ENCODE results near the gene SOWAHB.
"Not testable (repeated sequence)": the region's sequence is repeated elsewhere in the genome, so short reads cannot be mapped to it uniquely, and the experiment has no call there.

The SOWAHB gene

DNA sequence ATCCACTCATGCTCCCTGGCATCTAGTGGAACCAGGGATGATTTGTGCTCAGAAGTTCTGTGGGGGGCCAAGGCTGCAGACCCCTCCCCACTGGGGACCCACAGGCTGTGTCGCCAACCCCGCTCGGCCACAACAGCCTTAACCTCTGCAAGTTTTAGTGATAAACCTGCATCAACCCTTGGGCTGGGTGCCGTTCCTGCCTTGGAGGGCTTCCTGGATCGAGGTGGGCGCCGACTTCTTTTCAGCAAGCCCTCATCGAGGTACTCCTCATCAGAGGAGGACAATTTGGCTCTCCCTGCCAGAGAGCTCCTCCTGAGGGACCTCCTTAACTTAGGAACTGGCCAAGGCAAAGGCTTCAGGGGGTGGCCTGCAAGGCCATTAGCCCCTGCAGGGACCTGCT lies 1.9 kb downstream of the SOWAHB start:
- no peak for DNase-seq

DNA sequence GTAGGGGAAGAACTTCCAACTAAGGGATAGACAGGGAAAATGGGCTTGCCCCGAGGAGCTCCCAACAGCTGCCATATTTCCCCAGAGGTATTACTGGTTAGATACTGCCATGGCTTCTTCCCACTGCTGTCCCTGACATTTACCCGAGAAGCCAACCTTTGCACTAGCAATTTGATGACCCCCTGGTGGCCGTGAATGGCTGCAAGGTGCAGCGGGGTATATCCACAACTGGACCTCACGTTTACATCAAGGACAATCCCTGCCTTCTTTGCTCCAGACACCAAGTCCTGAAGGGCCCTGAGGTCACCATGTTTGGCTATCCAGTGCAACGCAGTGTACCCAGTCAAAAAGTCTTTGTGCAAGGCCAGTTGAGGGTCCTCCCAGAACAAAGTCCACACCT lies 2.3 kb downstream of the SOWAHB start:
- no peak for DNase-seq

DNA sequence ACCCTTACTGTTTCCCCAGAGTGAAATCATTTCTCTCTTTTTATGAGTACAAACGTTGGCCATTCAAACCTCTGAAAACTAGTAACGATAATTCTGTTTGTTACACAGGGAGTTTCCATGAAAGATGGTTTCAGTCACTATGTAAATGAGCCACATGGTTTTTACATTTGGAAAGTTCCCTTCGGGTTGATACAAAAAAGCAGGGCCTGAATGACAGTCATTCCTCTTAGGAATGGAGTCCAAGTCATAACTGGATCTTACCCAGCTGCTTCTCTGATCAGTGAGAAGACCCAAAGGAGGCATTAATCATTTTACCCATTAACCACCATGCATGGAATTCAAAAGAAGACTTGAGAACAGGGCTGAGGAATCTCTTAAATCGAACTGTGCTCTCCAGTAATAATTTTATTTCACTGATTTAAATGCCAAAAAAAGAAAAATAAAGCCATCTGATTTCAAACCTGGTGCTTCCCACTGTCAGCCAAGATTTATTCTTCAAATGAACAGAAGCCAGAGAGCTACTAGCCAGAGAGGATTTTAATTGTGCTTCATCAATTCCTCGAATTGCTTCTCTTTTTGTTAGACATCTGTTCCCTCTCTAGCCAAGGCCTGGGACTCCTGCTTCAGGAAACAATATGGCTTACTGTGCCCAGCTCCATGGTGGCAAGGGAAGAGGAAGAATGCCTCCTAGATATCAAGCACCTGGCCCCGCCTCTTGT lies 3.2 kb downstream of the SOWAHB start:
- no peak for DNase-seq

DNA sequence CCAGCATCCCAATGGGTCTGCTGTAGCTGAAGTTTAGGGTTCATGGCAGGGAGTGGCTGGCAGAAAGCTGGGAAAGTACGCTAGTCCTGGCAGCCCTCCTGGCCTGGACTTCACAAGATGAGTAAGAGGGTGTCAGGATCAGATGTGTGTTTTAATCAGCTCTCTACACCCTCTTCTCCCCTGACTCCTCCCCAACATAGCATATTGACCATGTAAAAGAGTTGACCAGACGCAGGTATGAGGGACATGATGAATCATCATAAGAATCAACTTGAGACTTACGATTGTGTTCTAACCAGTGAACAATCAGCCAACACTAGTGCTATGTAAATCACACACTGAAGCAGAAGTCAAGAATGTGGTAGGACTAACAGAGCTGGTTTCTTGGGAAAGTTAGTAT lies 5.3 kb downstream of the SOWAHB start:
- no peak for DNase-seq

DNA sequence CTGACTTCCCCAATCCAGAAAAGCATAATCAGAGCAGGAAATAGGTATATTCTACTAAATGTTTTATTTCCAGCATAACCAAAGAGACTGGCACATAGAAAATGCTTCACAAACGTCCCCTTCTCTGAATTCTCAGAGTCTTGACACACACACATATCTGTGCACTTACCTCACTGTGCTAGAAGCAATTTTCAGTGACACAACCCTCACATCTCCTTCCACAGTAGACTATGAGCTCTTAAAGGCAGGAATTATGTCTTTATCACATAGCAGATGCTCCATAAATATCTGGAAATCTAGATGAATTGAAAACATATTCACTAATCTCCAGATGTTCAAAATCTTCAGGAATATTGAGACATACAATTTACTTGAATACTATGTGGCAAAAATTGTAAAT lies 5.9 kb downstream of the SOWAHB start:
- DNase-seq, result no peak

DNA sequence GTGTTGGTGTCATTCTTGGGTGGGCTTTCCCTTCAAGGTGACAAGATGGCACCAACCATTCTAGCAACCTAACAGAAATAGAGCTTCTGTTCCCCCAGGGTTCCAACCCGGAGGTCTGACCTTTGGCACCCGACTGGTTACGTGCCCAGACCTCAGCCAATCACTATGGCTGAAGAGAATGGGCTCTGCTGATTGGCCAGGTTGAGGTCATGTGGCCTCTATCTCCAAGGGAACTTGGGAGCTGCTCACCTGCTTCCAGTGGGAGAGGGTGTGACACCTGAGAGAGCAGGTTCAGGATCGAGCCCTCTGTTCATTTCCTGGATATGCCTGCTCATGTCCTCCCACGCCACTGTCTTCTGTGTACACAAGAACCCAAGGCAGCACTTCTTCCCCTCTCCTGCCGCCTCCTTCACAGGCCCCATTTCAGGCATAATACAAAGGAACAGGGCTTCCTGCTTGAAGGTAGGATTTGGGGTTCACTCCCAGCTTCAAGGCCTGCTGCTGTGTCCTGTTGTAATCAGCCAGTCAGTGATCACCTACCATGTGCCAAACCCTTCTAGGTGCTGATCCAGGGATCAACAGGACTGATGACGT lies 11.0 kb downstream of the SOWAHB start:
- DNase-seq, result no peak

DNA sequence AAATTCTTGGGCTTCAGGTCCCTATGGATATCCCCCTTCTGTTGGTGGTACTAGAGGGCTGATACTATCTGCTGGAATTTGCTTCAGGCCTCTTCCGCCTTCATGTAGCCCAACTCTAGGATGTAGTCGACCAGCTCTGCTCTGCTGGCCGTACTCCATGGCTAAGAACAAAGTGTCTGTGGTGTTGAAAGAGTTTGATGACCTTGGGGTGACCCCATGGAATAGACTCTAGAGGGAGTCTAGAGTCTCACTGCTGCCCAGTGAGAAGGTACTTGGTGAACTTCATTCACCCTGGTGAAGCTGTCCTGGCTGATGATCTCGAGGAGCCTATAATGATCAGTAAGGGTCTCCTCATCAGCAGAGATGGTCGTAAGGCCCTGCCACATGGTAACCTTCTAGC lies 11.7 kb downstream of the SOWAHB start:
- no peak for DNase-seq

DNA sequence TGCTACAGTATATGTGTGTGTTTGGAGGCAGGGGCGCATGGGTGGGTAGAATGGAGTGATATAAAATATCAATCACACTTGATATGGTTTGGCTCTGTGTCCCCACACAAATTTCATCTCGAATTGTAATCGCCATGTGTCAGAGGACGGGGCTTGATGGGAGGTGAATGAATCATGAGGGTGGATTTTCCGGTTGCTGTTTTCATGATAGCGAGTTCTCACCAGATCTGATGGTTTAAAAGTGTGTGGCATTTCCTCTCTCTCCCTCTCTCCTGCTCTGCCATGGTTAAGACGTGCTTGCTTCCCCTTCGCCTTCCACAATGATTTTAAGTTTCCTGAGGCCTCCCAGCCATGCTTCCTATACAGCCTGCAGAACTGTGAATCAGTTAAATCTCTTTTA lies 14.8 kb downstream of the SOWAHB start:
- no peak for DNase-seq

DNA sequence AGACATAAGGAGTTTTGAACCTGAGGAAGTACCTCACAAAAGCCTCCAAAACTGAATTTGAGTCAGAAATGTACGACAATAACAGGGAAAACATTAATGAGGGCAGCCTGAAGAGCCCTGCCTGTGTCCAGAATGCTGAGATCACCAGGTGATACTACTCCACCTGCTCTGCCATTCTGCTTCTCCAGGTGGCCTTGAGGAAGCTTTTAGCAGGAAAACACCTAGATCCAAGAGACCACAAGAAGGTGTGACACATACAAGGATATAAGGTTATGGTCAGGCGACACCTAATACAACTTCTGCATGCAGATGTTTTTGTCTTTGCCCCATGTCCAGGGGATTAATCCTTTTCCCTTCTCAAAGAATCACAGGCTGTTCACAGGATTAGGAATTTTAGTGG lies 15.3 kb downstream of the SOWAHB start:
- DNase-seq, result no peak

DNA sequence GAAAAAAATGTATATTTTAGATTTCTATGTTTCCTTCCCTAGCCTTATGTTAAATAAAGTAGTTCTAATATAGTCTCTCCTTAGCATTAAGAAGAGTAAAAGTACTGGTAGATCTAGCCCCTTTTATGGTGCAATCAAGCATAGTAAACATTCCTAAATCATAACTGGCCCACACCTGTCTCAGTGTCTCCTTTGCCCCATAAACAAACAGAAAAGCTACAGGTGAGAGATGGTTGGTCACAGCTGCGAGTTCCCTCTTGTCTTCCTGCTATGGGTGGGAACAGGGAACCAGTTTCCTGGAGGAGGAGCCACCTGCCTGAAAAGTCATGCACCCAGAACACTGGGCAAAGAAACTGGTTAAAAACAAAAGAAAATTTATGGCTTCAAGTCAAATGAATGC lies 16.6 kb downstream of the SOWAHB start:
- DNase-seq, result no peak

DNA sequence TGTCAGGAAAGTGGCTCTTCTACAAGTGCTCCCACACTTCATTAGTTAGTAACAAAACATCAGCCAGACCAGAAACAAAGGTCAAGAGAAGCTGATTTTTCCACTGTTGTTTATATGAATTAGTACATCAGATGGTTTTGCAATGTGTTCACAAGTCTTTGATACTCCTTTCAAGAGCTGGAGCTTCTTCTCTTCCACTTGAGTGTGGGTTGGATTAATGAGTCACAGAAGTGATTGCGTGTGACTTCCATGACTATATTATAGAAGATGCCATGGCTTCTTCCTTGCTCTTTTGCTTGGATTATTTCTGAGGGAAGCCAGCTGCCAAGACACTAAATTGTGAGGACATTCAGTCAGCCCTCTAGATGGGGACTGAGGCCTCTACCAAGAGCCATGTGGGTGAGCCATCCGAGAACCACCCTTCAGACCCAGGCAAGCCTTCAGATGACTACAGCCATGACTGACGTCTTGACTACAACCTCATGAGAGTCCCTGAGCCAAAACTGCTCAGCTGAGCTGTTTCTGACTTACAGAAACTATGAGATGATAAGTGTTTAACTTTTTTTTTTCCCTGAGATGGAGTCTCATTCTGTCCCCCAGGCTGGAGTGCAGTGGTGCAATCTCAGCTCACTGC lies 18.1 kb downstream of the SOWAHB start:
- DNase-seq, result no peak

DNA sequence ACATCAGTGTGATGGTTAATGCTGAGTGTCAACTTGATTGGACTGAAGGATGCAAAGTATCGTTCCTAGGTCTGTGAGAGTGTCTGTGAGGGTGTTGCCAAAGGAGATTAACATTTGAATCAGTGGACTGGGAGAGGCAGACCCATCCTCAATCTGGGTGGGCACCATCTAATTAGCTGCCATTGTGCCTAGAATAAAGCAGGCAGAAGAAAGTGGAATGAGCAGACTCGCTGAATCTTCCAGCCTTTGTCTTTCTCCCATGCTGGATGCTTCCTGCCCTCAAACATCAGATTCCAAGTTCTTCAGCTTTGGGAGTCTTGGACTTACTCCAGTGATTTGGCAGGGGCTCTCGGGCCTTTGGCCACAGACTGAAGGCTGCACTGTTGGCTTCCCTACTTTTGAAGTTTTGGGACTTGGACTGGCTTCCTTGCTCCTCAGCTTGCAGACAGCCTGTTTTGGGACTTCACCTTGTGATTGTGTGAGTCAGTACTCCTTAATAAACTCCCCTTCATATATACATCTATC lies 19.2 kb downstream of the SOWAHB start:
- not testable (repeated sequence) for DNase-seq

DNA sequence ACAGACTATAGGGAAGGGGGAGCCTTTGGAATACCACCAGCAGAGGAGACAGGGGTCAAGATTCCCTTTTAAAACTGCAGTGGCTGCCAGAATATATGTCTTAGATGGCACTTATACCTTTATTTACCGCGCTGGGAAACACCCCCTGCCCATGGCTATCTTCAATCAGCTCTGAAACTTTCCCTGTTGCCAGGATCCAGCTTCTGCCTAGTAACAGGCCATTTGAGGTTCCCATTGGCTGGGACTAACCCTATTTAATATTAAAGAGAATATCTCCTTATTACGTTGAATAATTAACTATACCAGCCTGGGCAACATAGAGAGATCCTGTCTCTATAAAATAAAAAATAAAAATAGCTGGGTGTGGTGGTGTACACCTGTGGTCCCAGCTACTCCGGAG lies 23.8 kb downstream of the SOWAHB start:
- no peak for DNase-seq

DNA sequence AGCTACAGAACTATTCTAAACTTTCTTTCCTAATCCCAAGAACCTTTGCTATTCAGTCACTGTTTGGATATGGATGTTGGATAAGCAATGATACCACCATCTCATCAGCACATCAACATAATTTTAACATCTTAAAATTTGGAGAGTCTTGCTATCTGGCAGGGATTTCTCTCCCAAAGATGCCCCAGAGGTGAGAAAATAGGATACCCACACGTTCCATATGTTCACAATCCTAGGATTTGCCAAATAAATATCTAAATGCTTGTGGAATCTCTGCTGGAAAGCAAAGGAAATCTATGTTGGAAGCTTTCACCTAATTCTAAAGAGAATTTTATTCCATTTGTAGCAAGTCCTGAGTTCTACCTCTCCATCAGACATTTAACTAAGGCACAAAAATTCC lies 24.4 kb downstream of the SOWAHB start:
- DNase-seq, result no peak

DNA sequence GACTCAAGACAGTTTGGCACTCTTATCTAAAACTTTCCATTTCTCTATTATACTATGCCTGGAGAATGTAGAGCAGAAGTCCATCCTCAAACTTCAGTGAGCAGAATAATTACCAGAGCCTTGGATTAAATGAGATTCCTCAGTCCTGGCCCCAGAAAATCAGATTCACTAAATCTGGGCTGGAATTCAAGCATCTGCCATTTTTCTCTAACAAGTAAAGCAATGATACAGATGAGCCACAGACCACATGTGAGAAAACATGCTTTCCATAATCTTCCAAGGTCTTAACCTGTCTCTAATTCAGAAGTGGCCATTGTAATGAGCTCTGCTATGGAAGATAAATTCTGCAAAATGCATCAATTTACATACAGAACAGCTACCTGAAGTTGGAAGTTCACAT lies 25.4 kb downstream of the SOWAHB start:
- no peak for DNase-seq

DNA sequence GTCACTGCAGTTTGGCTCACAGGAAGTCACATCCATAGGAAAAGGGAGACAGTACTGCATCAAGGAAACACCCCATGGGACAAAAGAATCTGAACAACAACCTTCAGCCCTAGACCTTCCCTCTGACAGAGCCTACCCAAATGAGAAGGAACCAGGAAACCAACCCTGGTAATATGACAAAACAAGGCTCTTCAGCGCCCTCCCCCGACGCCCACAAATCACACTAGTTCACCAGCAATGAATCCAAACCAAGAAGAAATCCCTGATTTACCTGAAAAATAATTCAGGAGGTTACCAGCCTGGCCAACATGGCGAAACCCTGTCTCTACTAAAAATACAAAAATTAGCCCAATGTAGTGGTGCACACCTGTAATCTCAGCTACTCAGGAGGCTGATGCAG lies 29.2 kb downstream of the SOWAHB start:
- DNase-seq, result not testable (repeated sequence)

DNA sequence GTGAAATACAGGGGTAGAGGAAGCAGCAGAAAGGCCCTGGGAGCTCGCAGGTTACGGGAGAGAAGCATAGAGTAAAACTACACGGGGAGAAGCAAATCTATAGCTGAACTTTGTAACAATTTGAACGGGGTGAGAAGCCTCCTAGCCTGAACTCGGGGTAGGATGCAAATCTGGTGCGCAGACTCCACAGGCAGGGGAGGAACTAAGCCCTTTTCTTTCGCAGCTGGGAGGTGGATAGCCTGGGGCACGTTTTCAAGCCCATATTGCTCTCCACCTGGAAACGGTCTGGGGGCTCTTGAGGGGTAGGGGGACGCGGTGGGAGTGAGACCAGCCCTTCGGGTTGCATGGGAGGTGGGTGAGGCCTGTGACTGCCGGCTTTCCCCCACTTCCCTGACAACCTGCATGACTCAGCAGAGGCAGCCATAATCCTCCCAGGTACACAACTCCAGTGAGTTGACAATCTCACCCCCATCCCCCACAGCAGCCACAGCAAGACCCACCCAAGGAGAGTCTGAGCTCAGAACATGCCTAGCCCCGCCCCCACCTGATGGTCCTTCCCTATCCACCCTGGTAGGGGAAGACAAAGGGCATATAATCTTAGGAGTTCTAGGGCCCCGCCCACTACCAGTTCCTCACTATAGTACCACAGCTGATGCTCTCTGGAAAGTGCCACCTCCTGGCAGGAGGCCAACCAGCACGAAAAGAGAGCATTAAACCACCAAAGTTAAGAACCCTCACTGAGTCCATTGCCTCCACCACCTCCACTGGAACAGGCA lies 29.9 kb downstream of the SOWAHB start:
- no peak for DNase-seq

DNA sequence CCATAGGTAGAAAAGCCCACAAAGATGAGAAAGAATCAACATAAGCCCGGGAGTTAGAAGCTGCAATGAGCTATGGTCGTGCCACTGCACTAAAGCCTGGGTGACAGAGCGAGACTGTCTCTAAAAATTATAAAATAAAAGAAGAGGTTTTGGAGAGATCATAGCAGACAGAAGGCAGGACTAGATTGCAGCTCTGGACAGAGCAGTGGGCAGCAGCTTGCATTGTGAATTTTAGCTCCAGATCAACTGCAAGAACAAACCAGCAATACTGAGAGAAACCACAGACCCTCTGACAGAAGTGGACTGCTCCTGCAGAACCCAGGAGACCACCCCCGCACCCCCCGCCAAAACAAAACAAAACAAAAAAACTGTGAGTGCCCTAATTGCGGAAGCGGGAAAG lies 30.6 kb downstream of the SOWAHB start:
- DNase-seq, result no peak

DNA sequence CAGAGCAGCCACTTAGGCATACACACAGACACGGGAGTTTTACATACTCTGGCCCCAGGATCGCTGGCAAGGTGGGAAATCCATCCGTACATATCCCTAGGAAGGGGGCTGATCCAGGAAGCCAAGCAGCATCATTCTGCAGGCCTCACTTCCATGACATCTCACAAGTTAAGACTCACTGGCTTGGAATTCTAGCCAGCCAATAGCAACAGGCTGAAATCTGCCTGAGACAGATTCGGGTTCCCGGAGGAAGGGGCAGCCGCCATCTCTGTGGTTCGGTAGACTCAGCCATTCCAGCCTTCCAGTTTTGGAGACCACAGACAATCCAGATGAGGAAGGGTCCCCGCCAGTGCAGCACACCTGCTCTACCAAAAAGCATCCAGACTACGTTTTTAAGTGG lies 31.3 kb downstream of the SOWAHB start:
- no peak for DNase-seq

DNA sequence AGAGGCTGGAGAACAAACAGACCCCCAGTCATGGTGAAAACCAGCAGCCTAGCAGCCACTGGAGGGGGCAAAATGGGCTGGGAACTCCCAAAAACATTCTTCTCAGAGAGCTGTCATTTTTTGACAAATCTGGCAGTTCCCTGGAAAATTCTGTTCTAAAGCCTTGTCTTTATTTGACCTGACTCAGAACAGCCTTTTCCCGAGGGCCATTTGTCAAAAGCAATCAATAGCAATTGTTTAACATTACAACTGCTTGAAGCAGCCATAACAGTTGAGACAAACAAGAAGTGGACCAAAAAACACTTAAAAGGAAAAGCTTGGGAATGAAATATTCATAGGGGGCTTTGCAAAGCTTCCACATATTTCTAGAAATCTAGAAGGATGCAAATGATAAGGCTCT lies 39.6 kb downstream of the SOWAHB start:
- DNase-seq, result no peak

DNA sequence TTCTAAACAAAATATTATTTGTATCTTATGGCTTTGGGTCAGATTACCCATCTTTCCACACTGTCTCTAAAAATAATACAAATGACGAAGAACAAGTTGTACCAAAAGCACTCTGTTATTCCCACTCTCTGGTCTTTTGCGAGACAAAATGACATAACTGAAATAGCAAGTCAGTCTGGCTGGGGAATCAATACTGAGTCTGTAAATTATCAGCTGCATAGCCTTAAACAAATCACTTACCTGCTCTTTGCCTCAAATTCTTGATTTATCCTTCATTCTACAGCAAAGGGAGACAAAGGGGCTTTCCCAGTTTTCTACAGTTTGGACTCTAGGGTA lies 40.9 kb downstream of the SOWAHB start:
- DNase-seq, result no peak
